Mesenchymal stem cell (in vitro differentiated cells and primary cell): Measurements from ENCODE around the gene FAS.

Experiments
- DNase-seq: peaks from one replicate; pipeline ENCODE4 v3.0.0-alpha.2; 2013
- H2AFZ ChIP-seq: one replicate; pipeline ENCODE4 v1.6.1; 2013; ENCODE audit warnings: low read depth, mild to moderate bottlenecking, control low read depth, inconsistent platforms, low read length, moderate library complexity
- H2AK5ac ChIP-seq: 2 replicates; pipeline ENCODE4 v1.6.1; 2013; ENCODE audit warnings: low read length, moderate library complexity, mild to moderate bottlenecking, inconsistent platforms; ENCODE audit not compliant: severe bottlenecking
- H2BK120ac ChIP-seq: one replicate; pipeline ENCODE4 v1.6.1; 2013; ENCODE audit warnings: low read depth, mild to moderate bottlenecking, inconsistent platforms, low read length, moderate library complexity
- H2BK12ac ChIP-seq, 2 experiments: one replicate each; pipeline ENCODE4 v1.6.1; 2013; ENCODE audit warnings: inconsistent platforms in 2 of 2, low read length in 2 of 2, mild to moderate bottlenecking in 2 of 2, moderate library complexity in 2 of 2, control low read depth in 1 of 2
- H2BK15ac ChIP-seq: one replicate; pipeline ENCODE4 v1.6.1; 2013; ENCODE audit warnings: mild to moderate bottlenecking, low read depth, inconsistent platforms; ENCODE audit not compliant: poor library complexity, severe bottlenecking
- H2BK5ac ChIP-seq: 2 replicates; pipeline ENCODE4 v1.6.1; 2013; ENCODE audit warnings: low read depth, mild to moderate bottlenecking, low read length, control low read depth, inconsistent platforms; ENCODE audit not compliant: poor library complexity, severe bottlenecking
- H3K14ac ChIP-seq, 2 experiments: one replicate each; pipeline ENCODE4 v1.6.1; 2013; ENCODE audit warnings: inconsistent platforms in 2 of 2, low read length in 2 of 2, control low read depth in 1 of 2, mild to moderate bottlenecking in 1 of 2, moderate library complexity in 1 of 2
- H3K18ac ChIP-seq, 2 experiments: one replicate each; pipeline ENCODE4 v1.6.1; 2013; ENCODE audit warnings: inconsistent platforms in 2 of 2, low read length in 2 of 2, control low read depth in 1 of 2, low read depth in 1 of 2, mild to moderate bottlenecking in 1 of 2
- H3K23ac ChIP-seq, 2 experiments: one replicate each; pipeline ENCODE4 v1.6.1; 2013; ENCODE audit warnings: inconsistent platforms in 2 of 2, low read length in 2 of 2, mild to moderate bottlenecking in 2 of 2, moderate library complexity in 2 of 2, control low read depth in 1 of 2
- H3K27ac ChIP-seq: 2 replicates; pipeline ENCODE4 v1.5.1; 2013; ENCODE audit warnings: mild to moderate bottlenecking, moderate library complexity, low read length, control low read depth, inconsistent platforms; ENCODE audit not compliant: poor library complexity, severe bottlenecking
- H3K27me3 ChIP-seq, 2 experiments: 2 replicates each; pipeline versions ENCODE4 v1.6.1 to v1.7.0; 2013; ENCODE audit warnings: low read length in 2 of 2, mild to moderate bottlenecking in 2 of 2, moderate library complexity in 2 of 2, control low read depth in 1 of 2, inconsistent platforms in 1 of 2; ENCODE audit not compliant: control insufficient read depth in 1 of 2, insufficient read depth in 1 of 2
- H3K36me3 ChIP-seq, 2 experiments: 2 replicates each; pipeline versions ENCODE4 v1.6.1 to v1.7.0; 2013; ENCODE audit warnings: low read length in 2 of 2, control low read depth in 1 of 2, inconsistent platforms in 1 of 2, low read depth in 1 of 2, mild to moderate bottlenecking in 1 of 2; ENCODE audit not compliant: insufficient read depth in 2 of 2, control insufficient read depth in 1 of 2
- H3K4ac ChIP-seq, 2 experiments: one replicate each; pipeline ENCODE4 v1.6.1; 2013; ENCODE audit warnings: inconsistent platforms in 2 of 2, low read length in 2 of 2, mild to moderate bottlenecking in 2 of 2, moderate library complexity in 2 of 2, control low read depth in 1 of 2, low read depth in 1 of 2
- H3K4me1 ChIP-seq: 2 replicates; pipeline ENCODE4 v1.6.1; 2013; ENCODE audit warnings: low read depth, low read length, control low read depth; ENCODE audit not compliant: control insufficient read depth, insufficient read depth
- H3K4me2 ChIP-seq: 2 replicates; pipeline ENCODE4 v1.6.1; 2013; ENCODE audit warnings: low read length, mild to moderate bottlenecking, inconsistent platforms; ENCODE audit not compliant: poor library complexity, severe bottlenecking
- H3K4me3 ChIP-seq, 2 experiments: 2 replicates each; pipeline versions ENCODE4 v1.5.1 to v1.7.0; 2013; ENCODE audit warnings: low read length in 2 of 2, mild to moderate bottlenecking in 2 of 2, control low read depth in 1 of 2, low read depth in 1 of 2; ENCODE audit not compliant: insufficient read depth in 1 of 2
- H3K79me1 ChIP-seq: replicated peaks from 2 replicates; pipeline ENCODE4 v1.6.1; 2013; ENCODE audit warnings: mild to moderate bottlenecking, control low read depth, low read length, inconsistent platforms; ENCODE audit not compliant: poor library complexity, severe bottlenecking
- H3K9ac ChIP-seq: 2 replicates; pipeline ENCODE4 v1.7.0; 2013; ENCODE audit warnings: mild to moderate bottlenecking, low read length, moderate library complexity
- H3K9me3 ChIP-seq: 2 replicates; pipeline ENCODE4 v1.7.0; 2013; ENCODE audit warnings: mild to moderate bottlenecking, low read length; ENCODE audit not compliant: control insufficient read depth
- H4K8ac ChIP-seq: one replicate; pipeline ENCODE4 v1.6.1; 2013; ENCODE audit warnings: inconsistent platforms, mild to moderate bottlenecking, low read length, moderate library complexity
- H4K91ac ChIP-seq: one replicate; pipeline ENCODE4 v1.6.1; 2013; ENCODE audit warnings: mild to moderate bottlenecking, low read length, inconsistent platforms
- WGBS: methylation state at CpG from one replicate; pipeline ENCODE4 v1.1.7; 2013; ENCODE audit warnings: mixed read lengths; 5-methylcytosine and 5-hydroxymethylcytosine counted together

The FAS gene

GRCh38 chr10:88975377-88975720 lies 15.2 kb upstream of the FAS start:
- H3K79me1 ChIP-seq, result peaks cover 14% of the 10 kb centered on the region
- no peaks in the 10 kb centered on the region for H3K27me3 ChIP-seq
- H3K4ac ChIP-seq, result peak overlapping the region in 1 of 2 experiments; percentile 58
- 99% methylated on average over 3 of the region's 3 CpGs for WGBS
- peak overlapping the region in 1 of 2 experiments; percentile 78 for H3K4me3 ChIP-seq
- peaks cover 7% of the 10 kb centered on the region for H3K4me1 ChIP-seq
- no peak overlapping the region for H2BK15ac ChIP-seq
- H2BK120ac ChIP-seq, result no peak overlapping the region
- no peak overlapping the region for H2BK12ac ChIP-seq
- peak overlapping the region; percentile 10 for H3K27ac ChIP-seq
- H2AK5ac ChIP-seq, result peak overlapping the region; percentile 8
- no peak overlapping the region for H2BK5ac ChIP-seq
- no peak overlapping the region for H4K91ac ChIP-seq
- H3K14ac ChIP-seq, result no peak overlapping the region
- no peak overlapping the region for H3K18ac ChIP-seq
- H4K8ac ChIP-seq, result no peak overlapping the region
- H3K9me3 ChIP-seq, result no peaks in the 10 kb centered on the region
- H3K23ac ChIP-seq, result no peak overlapping the region
- peak overlapping the region; percentile 90 for H3K9ac ChIP-seq
- H3K36me3 ChIP-seq, result no peaks in the 10 kb centered on the region
- H3K4me2 ChIP-seq, result no peak overlapping the region
- no peak for DNase-seq
- H2AFZ ChIP-seq, result no peak overlapping the region

DNA sequence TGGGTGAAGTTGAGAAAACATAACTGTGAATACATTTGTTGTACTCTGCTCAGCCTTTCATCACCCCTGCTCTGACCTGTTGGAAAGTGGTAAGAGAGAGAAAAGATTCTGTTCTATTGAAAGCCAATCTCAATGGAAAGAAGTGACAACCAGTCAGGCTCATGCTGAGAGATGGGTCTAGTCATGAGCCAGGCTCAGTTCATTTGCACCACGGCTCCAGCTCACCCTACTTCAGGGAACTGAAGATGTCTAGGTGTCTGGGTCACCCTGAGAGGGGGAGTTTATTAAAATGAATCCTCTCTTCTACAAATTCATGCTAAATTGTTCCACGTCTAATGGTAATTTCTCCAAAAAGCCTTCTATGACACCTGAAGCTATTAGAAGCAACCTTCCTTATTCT lies 12.1 kb upstream of the FAS start:
- Histone ChIP-seq H3K14ac (no peak overlapping the region), H4K8ac (no peak overlapping the region), H2BK15ac (no peak overlapping the region), H2BK5ac (no peak overlapping the region), H3K18ac (no peak overlapping the region), H3K36me3 (peaks cover 0 to 16% of the 10 kb centered on the region in 2 experiments), H3K27ac (no peak overlapping the region), H3K4me1 (peaks cover 11% of the 10 kb centered on the region), H3K79me1 (peaks cover 9% of the 10 kb centered on the region), H3K9me3 (no peaks in the 10 kb centered on the region), H3K4me3 (no peak overlapping the region), H2BK12ac (no peak overlapping the region), H3K4me2 (no peak overlapping the region), H3K4ac (no peak overlapping the region), H2AK5ac (peak overlapping the region; percentile 78), H4K91ac (no peak overlapping the region), H2BK120ac (no peak overlapping the region), H3K27me3 (no peaks in the 10 kb centered on the region), H3K9ac (peak overlapping the region; percentile 74), H3K23ac (no peak overlapping the region), H2AFZ (no peak overlapping the region)
- DNase-seq, result no peak
- WGBS, result 100% methylated on average over 1 of the region's 2 CpGs

- H3K14ac ChIP-seq, result no peak overlapping the region
- no peak overlapping the region for H2AFZ ChIP-seq
- H3K23ac ChIP-seq, result no peak overlapping the region
- H3K18ac ChIP-seq, result no peak overlapping the region
- H3K4me3 ChIP-seq, result no peak overlapping the region
- H4K91ac ChIP-seq, result no peak overlapping the region
- peak; percentile 59 for DNase-seq
- H2AK5ac ChIP-seq, result no peak overlapping the region
- H2BK15ac ChIP-seq, result no peak overlapping the region
- no peak overlapping the region for H3K4ac ChIP-seq
- no peak overlapping the region for H3K4me2 ChIP-seq
- H3K27ac ChIP-seq, result no peak overlapping the region
- no peaks in the 10 kb centered on the region for H3K9me3 ChIP-seq
- 45% methylated on average over 5 of the region's 5 CpGs for WGBS
- no peak overlapping the region for H2BK120ac ChIP-seq
- no peak overlapping the region for H2BK5ac ChIP-seq
- no peaks in the 10 kb centered on the region for H3K27me3 ChIP-seq
- H3K4me1 ChIP-seq, result peaks cover 8% of the 10 kb centered on the region
- H2BK12ac ChIP-seq, result no peak overlapping the region
- H3K9ac ChIP-seq, result peak overlapping the region; percentile 74
- H3K36me3 ChIP-seq, result peaks cover 0 to 22% of the 10 kb centered on the region in 2 experiments
- H4K8ac ChIP-seq, result no peak overlapping the region
- peaks cover 5% of the 10 kb centered on the region for H3K79me1 ChIP-seq
Measured at GRCh38 chr10:88979153-88979562, 11.4 kb upstream of the FAS start.

- no peak overlapping the region for H3K4me3 ChIP-seq
- no peaks in the 10 kb centered on the region for H3K9me3 ChIP-seq
- no peak overlapping the region for H3K23ac ChIP-seq
- peaks cover 0 to 26% of the 10 kb centered on the region in 2 experiments for H3K36me3 ChIP-seq
- H3K9ac ChIP-seq, result no peak overlapping the region
- DNase-seq, result no peak
- H2BK15ac ChIP-seq, result no peak overlapping the region
- no peak overlapping the region for H2AK5ac ChIP-seq
- no peaks in the 10 kb centered on the region for H3K27me3 ChIP-seq
- no peak overlapping the region for H2BK120ac ChIP-seq
- H4K91ac ChIP-seq, result no peak overlapping the region
- no peak overlapping the region for H3K14ac ChIP-seq
- no peak overlapping the region for H3K4me2 ChIP-seq
- no peak overlapping the region for H2AFZ ChIP-seq
- H3K4ac ChIP-seq, result no peak overlapping the region
- no peak overlapping the region for H3K18ac ChIP-seq
- H2BK12ac ChIP-seq, result no peak overlapping the region
- H3K4me1 ChIP-seq, result peaks cover 8% of the 10 kb centered on the region
- peaks cover 7% of the 10 kb centered on the region for H3K79me1 ChIP-seq
- no peak overlapping the region for H2BK5ac ChIP-seq
- H4K8ac ChIP-seq, result no peak overlapping the region
- 91% methylated on average over 4 of the region's 4 CpGs for WGBS
- H3K27ac ChIP-seq, result no peak overlapping the region
Measured at GRCh38 chr10:88979603-88980002, 11.0 kb upstream of the FAS start.
